Activated naive CD4-positive, alpha-beta T cell treated with Interleukin-2 at 50 U/mL for 16 hours (primary cell): Measurements from ENCODE around the gene NECTIN1.

ENCODE experiments used
- DNase-seq: peaks from one replicate; pipeline ENCODE4 v3.0.0-alpha.2; 2020

Gene NECTIN1

GRCh38 chr11:119691020-119691666, 37.9 kb downstream of the NECTIN1 start:
- peak; percentile 8 for DNase-seq

GRCh38 chr11:119689302-119689701, 39.7 kb downstream of the NECTIN1 start:
- no peak for DNase-seq

- DNase-seq: no peak
Measured at GRCh38 chr11:119688356-119688755, 40.6 kb downstream of the NECTIN1 start.

- DNase-seq: no peak
Measured at GRCh38 chr11:119687373-119688046, 41.5 kb downstream of the NECTIN1 start.

- DNase-seq: no peak
Measured at GRCh38 chr11:119686177-119686882, 42.7 kb downstream of the NECTIN1 start.

- DNase-seq: no peak
Measured at GRCh38 chr11:119685111-119685746, 43.8 kb downstream of the NECTIN1 start.

GRCh38 chr11:119684361-119685110, 44.5 kb downstream of the NECTIN1 start:
- DNase-seq: no peak

- DNase-seq: no peak
Measured at GRCh38 chr11:119683783-119684182, 45.2 kb downstream of the NECTIN1 start.

- no peak for DNase-seq
Measured at GRCh38 chr11:119681361-119681910, 47.6 kb downstream of the NECTIN1 start.

- DNase-seq: no peak
Measured at GRCh38 chr11:119680541-119681360, 48.2 kb downstream of the NECTIN1 start.

GRCh38 chr11:119679346-119679745, 49.7 kb downstream of the NECTIN1 start:
- DNase-seq: no peak

GRCh38 chr11:119678351-119678750, 50.6 kb downstream of the NECTIN1 start:
- no peak for DNase-seq

- DNase-seq: no peak
Measured at GRCh38 chr11:119677840-119678239, 51.2 kb downstream of the NECTIN1 start.

- DNase-seq: no peak
Measured at GRCh38 chr11:119676461-119677020, 52.5 kb downstream of the NECTIN1 start.

- peak; percentile 8 for DNase-seq
Measured at GRCh38 chr11:119673759-119674336, 55.2 kb downstream of the NECTIN1 start.

- DNase-seq: no peak
Measured at GRCh38 chr11:119673052-119673758, 55.8 kb downstream of the NECTIN1 start.

GRCh38 chr11:119672597-119672996, 56.4 kb downstream of the NECTIN1 start:
- no peak for DNase-seq

GRCh38 chr11:119671561-119672015, 57.4 kb downstream of the NECTIN1 start:
- no peak for DNase-seq

GRCh38 chr11:119671051-119671450, 57.9 kb downstream of the NECTIN1 start:
- DNase-seq: no peak

- DNase-seq: no peak
Measured at GRCh38 chr11:119669487-119669886, 59.5 kb downstream of the NECTIN1 start.
